HG03175 (cell line): ENCODE results near the gene COL21A1.

Experiments
- ATAC-seq: cut with Tn5 transposase; IDR thresholded peaks from one replicate; pipeline ENCODE4 v1.9.1; 2021; ENCODE audit warnings: mild to moderate bottlenecking, moderate library complexity; ENCODE audit not compliant: unreplicated experiment

COL21A1 gene

GRCh38 chr6:56051202-56051598, 196.2 kb downstream of the COL21A1 start:
- ATAC-seq, result no peak

- ATAC-seq, result no peak
Observed at GRCh38 chr6:56050530-56051201, 196.7 kb downstream of the COL21A1 start.

GRCh38 chr6:56048601-56049000, 198.8 kb downstream of the COL21A1 start:
- ATAC-seq, result no peak

GRCh38 chr6:56047931-56048540, 199.3 kb downstream of the COL21A1 start:
- no peak for ATAC-seq

GRCh38 chr6:56046576-56046975, 200.8 kb downstream of the COL21A1 start:
- ATAC-seq, result no peak

- ATAC-seq, result no peak
Observed at GRCh38 chr6:56043761-56044160, 203.6 kb downstream of the COL21A1 start.

GRCh38 chr6:56043076-56043475, 204.3 kb downstream of the COL21A1 start:
- ATAC-seq, result no peak

- ATAC-seq, result no peak
Observed at GRCh38 chr6:56041591-56041990, 205.8 kb downstream of the COL21A1 start.

GRCh38 chr6:56040889-56041301, 206.5 kb downstream of the COL21A1 start:
- ATAC-seq, result no peak

- no peak for ATAC-seq
Observed at GRCh38 chr6:56040223-56040622, 207.2 kb downstream of the COL21A1 start.

GRCh38 chr6:56038764-56039163, 208.6 kb downstream of the COL21A1 start:
- no peak for ATAC-seq

GRCh38 chr6:56037601-56038000, 209.8 kb downstream of the COL21A1 start:
- ATAC-seq, result no peak

GRCh38 chr6:56036916-56037600, 210.3 kb downstream of the COL21A1 start:
- ATAC-seq, result no peak

GRCh38 chr6:56033401-56033800, 214.0 kb downstream of the COL21A1 start:
- ATAC-seq, result no peak

GRCh38 chr6:56032715-56033260, 214.6 kb downstream of the COL21A1 start:
- ATAC-seq, result no peak

GRCh38 chr6:56027865-56028264, 219.5 kb downstream of the COL21A1 start:
- no peak for ATAC-seq

- ATAC-seq, result no peak
Observed at GRCh38 chr6:56026455-56027180, 220.8 kb downstream of the COL21A1 start.

GRCh38 chr6:56025795-56026194, 221.6 kb downstream of the COL21A1 start:
- ATAC-seq, result no peak

- no peak for ATAC-seq
Observed at GRCh38 chr6:56024931-56025330, 222.4 kb downstream of the COL21A1 start.

GRCh38 chr6:56023829-56024228, 223.6 kb downstream of the COL21A1 start:
- ATAC-seq, result no peak

- ATAC-seq, result no peak
Observed at GRCh38 chr6:56022678-56023077, 224.7 kb downstream of the COL21A1 start.
